Central memory CD4-positive, alpha-beta T cell (primary cell): Measurements from ENCODE around the gene HOMER3.
"Not testable (repeated sequence)": the region's sequence is repeated elsewhere in the genome, so short reads cannot be mapped to it uniquely, and the experiment has no call there.

Experiments used
- DNase-seq: peaks from one replicate; pipeline ENCODE4 v3.0.0; 2022

The HOMER3 gene

GRCh38 chr19:18922228-18922985 is 18.6 kb downstream of the HOMER3 start:
- DNase-seq: no peak

GRCh38 chr19:18921593-18921992 is 19.4 kb downstream of the HOMER3 start:
- no peak for DNase-seq

- DNase-seq: no peak
Observed at GRCh38 chr19:18920400-18920799, 20.6 kb downstream of the HOMER3 start.

- DNase-seq: no peak
Observed at GRCh38 chr19:18919900-18920214, 21.2 kb downstream of the HOMER3 start.

- DNase-seq: peak; percentile 99
Observed at GRCh38 chr19:18919086-18919899, 21.7 kb downstream of the HOMER3 start, which contains the start of the genes COPE and DDX49. Gene COPE, minus strand, starts transcription at chr19:18919387. Its CDS starts 39 bp downstream, at chr19:18919348. Gene DDX49, plus strand, starts transcription at chr19:18919715. Its CDS starts 27 bp downstream, at chr19:18919742.

- DNase-seq: not testable (repeated sequence)
Observed at GRCh38 chr19:18917593-18917992, 23.4 kb downstream of the HOMER3 start.

GRCh38 chr19:18915639-18916038 is 25.4 kb downstream of the HOMER3 start:
- DNase-seq: no peak

- DNase-seq: no peak
Observed at GRCh38 chr19:18913466-18913865, 27.6 kb downstream of the HOMER3 start.

GRCh38 chr19:18912933-18913332 is 28.1 kb downstream of the HOMER3 start:
- no peak for DNase-seq

- no peak for DNase-seq
Observed at GRCh38 chr19:18910801-18911436, 30.1 kb downstream of the HOMER3 start.

- no peak for DNase-seq
Observed at GRCh38 chr19:18910010-18910409, 31.0 kb downstream of the HOMER3 start.

GRCh38 chr19:18908917-18909619 is 31.9 kb downstream of the HOMER3 start:
- no peak for DNase-seq

GRCh38 chr19:18906605-18907519 is 34.2 kb downstream of the HOMER3 start:
- DNase-seq: no peak

GRCh38 chr19:18905513-18906236 is 35.3 kb downstream of the HOMER3 start:
- no peak for DNase-seq

- no peak for DNase-seq
Observed at GRCh38 chr19:18905058-18905456, 36.0 kb downstream of the HOMER3 start.

GRCh38 chr19:18904334-18905057 is 36.5 kb downstream of the HOMER3 start:
- no peak for DNase-seq

GRCh38 chr19:18903156-18904037 is 37.6 kb downstream of the HOMER3 start:
- DNase-seq: no peak

GRCh38 chr19:18902519-18902918 is 38.5 kb downstream of the HOMER3 start:
- not testable (repeated sequence) for DNase-seq

GRCh38 chr19:18901491-18901890 is 39.5 kb downstream of the HOMER3 start:
- no peak for DNase-seq
